ENCODE measurements around the gene BLID.

Gene BLID

DNA sequence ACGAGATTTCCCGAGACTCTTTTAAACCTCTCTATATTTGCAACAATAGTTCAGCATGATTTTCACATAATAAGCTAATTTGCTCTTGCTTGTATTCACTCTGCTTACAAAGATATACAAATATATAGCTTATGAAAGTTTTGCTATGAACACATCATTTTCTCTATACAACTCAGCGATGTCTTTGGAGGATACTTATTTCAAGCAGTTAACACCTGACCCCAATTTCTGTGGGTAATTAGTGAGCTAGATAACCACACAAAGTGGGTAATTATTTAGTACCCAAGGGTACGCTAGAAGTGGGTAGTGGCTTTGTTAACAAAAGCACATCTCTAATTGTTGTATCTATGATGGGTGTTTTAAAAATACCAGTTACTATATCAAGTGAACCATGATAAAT lies 12.3 kb downstream of the BLID start:
- no peak for DNase-seq

- no peak for DNase-seq
These were observed 12.7 kb downstream of the BLID start for GRCh38 chr11:122103321-122103720.

- DNase-seq, result no peak
These were observed 13.6 kb downstream of the BLID start for GRCh38 chr11:122102426-122102825.

- DNase-seq, result peak; percentile 21 to 58
These were observed 14.3 kb downstream of the BLID start for GRCh38 chr11:122101625-122102291.

DNA sequence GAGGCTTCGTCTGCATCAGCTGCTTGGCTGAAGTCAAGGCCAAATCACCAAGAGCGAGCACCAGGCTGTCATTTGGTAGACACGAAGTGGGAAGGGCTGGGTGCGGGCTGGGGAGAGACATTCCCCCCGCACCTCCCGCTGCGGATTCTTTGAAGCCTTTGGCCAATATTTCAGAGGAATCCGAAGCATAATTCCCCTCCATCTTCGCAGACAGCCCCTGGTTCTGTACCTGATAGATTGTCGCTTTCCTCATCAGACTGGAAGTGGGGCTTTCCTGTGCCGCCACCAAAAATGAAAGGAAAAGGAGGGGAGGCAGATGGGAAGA lies 15.3 kb downstream of the BLID start:
- no peak for DNase-seq

- peak in 1 of 2 experiments; percentile 24 for DNase-seq
These were observed 15.8 kb downstream of the BLID start for GRCh38 chr11:122100037-122100755.

- DNase-seq, result no peak
These were observed 16.5 kb downstream of the BLID start for GRCh38 chr11:122099374-122100036.

GRCh38 chr11:122098261-122098980 lies 17.6 kb downstream of the BLID start:
- no peak for DNase-seq

DNA sequence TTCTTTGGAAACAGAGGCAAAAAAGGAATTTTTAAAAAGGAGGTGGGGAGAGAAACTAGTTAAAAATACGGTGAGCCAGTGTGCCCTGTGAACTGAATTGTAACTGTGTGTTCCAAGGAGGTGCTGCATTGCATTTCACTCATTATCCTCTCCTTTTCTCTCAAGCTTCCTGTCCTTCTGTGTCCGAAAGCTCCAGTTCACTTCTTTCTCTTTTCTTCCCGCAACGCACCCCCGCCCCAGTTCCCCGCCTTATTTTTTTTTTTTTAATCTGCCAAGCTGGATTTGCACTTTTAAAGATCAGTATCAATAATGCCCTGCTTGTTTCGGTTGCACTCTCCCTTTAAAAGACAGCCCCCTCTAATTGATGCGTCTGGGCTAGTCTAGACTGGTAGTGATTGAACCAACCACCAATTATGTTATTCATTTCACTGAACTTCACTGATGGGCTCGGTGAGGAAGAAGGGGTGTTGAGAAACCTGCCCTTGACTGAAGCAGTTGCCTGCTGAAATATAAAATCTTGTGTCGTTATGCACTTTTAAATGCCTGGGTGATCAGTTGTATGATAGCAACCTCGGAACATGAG lies 18.5 kb downstream of the BLID start:
- no peak for DNase-seq

DNA sequence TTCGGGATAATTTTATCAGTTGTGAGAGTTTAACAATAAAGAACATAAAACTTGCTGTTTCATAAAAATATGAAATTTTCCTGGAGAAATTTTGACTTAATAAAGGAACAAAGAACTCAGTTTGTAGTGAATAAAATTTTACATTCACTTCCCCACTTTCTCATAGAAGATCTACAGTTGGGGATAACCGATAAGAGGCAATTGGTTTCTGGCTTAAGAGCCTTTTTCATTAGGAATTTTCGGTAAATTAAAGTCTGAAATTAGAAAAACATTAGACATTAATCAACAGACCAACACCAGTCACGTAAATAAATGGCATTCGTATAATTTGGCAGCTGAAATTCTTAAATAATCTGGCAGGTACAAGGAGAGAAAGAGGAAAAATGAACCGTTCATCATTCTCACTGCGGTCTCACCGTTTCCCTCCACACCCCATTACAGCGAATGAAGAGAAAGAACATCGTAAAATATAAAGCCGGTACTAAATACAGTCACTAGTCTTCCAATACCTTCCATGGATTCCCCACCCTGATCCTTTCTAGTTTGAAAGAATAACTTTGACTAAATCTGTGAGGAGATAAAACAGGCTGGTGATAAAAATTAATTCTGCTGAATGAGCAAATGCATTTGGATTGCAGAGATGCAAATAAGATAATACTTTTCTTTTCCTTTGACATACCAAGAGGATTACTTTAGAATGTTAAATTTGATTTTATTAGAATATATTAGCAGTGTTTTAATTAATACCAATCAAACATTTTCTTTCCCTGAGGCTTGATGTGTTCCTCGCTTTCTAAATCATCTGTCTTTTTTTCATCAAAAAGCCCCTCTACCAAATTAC lies 19.5 kb downstream of the BLID start:
- no peak for DNase-seq

- no peak for DNase-seq
These were observed 20.2 kb downstream of the BLID start for GRCh38 chr11:122095681-122096262.

DNA sequence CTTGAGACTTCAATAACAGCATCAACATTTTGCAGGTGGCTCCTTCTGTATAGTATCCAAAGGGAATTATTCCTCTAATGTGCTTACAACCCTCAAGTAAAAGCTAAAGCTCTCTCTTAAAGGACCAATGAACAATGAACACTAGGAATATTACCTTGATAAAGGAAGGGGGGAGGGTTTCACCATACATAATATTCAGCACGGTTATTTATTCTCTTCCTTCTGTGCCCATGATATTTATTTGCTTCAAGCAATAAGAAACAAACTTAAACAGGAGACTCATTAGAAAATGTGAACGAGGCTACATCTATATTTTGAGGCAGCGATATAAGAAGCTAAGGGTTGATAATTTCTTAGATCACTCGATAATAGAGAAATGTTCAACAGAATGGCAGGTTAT lies 21.2 kb downstream of the BLID start:
- no peak for DNase-seq

DNA sequence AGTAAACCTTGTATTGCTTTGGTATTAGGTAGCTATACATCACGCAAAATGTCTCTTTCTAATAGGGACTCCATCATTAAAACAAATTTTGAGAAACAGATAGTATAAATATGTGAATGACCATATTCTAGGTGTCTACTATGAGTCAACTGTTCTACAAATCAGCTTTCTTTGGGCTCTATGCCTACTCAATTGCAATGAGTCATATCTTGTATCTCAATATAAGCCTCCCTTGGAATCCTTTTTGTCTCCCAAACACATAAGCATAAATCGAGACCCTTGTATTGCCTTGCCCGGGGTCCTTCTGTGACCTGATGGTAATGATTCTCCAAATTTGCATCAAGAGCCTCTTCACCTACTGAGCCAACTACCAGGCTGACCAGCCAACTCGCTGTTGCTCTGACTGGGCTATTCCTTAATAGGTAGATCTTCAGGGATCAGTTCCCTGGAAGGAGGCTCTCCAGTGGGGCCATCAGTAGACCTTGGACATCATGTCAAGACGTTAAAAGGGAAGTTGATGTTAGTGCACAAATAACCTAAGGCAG lies 22.2 kb downstream of the BLID start:
- DNase-seq, result no peak

DNA sequence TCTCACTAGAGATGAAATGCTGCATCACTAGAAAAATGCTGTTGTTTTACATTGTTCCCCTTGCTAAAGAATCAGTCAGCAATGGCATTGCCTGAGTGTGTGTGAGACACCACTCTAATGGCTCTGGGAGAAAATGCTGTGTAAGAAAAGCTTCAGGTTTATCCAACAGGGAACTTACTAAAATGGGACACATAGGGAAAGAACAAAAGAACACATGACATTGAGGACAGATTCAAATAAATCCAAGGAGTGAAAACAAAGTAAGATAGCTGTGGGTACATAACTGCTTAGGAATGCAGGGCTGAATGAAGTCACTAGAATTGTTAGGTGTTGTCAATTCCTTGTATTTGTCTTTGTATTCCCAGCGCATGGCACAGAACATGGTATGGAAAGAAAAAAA lies 24.2 kb downstream of the BLID start:
- DNase-seq, result no peak

DNA sequence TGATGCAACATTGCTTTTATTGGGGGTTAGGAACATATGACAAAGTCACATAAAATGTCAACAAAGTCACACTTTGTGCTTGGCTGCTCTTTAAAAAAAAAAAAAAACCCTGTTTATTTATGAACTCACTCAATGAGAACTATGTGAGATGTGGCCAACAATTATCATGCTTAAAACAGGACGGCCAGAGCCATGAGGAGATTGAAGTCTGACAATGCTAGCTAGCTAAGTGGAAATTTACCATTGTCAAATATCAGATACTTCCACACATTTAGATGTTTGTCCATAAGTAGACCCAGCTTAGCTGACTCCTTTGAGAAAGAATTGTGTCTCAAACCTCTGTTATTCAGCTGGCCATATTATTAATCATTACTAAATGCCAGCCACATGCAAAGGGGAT lies 26.9 kb downstream of the BLID start:
- DNase-seq, result no peak

- DNase-seq, result no peak
These were observed 30.3 kb downstream of the BLID start for GRCh38 chr11:122085712-122086111.

GRCh38 chr11:122085264-122085663 lies 30.8 kb downstream of the BLID start:
- DNase-seq, result no peak

- no peak for DNase-seq
These were observed 33.8 kb downstream of the BLID start for GRCh38 chr11:122082205-122082604.

- DNase-seq, result no peak
These were observed 34.9 kb downstream of the BLID start for GRCh38 chr11:122081073-122081472.

DNA sequence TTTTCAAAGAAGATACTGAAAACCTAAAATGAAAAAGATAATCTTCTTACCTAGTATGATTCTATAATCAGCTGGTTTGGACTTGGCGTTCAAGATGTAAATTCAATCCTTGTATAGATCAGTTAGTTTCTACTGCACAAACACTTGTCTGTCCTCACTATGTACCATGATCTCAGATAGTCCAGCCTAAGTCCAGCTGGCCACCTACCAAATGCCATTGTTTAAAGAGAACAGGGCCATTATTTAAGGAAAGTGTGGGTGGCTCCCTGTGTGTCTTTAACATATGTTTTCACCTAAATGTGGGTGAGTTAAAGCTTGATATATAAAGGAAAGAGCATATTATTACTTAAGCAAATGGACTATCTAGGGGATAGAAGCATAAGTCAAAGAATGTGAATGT lies 38.6 kb downstream of the BLID start:
- no peak for DNase-seq

DNA sequence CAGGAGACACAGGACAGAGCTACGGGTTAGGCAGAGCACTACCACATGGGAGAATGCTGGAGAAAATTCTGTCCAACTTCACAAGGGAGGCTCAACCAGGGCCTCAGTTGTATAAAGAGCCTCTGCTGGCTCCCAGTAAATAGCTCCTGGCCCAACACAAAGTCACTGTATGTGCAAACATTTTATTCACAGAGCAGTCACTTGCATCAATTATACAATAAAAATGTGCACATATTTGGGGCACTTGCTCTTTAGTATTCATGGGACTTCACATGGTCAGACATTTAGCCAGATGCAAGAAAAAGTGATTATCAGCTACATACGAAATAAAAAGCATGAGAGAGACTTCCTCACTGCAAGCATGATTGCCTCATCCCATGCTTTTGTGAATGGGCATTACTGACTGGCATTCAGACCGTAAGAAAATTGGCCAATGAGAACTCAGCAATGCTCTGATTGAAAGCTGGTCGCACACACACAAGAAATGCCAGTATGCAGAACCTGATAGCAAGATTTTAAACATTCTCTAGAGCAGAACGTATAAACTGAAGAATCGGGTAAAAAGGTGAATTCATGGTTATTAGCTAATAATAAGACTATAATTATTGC lies 39.4 kb downstream of the BLID start:
- DNase-seq, result no peak
